Measurements from ENCODE around the gene SLC22A6. TPM values are rescaled to one million over a fixed set of nuclear protein-coding genes. Genes with fewer than 3 reads are reported as not detected.

The SLC22A6 gene
- total and polyA plus RNA-seq, 2 of the 13 experiments (the other 11 are each of a cell fraction or from before 2014, with no cell fraction given), result not detected

- Histone ChIP-seq H3K79me2 (ENCODE audit: insufficient read depth, low read length) (no peaks in the 10 kb centered on the region), H3K4me2 (ENCODE audit: low read depth, low read length) (no peak overlapping the region), H3K4me1 (ENCODE audit: insufficient read depth, low read length) (no peaks in the 10 kb centered on the region), H4K20me1 (ENCODE audit: insufficient read depth, low read length) (no peaks in the 10 kb centered on the region), H3K27ac (ENCODE audit: extremely low read length, insufficient read depth, low read length) (no peak overlapping the region), H3K4me3 (replicated peaks in 1 of 3; ENCODE audit: insufficient read depth in 1 of 3, low read depth in 2 of 3, low read length in 3 of 3) (no peak overlapping the region), H3K27me3 (ENCODE audit: control insufficient read depth in 1 of 2, insufficient read depth in 2 of 2, low read length in 2 of 2) (peaks cover 0 to under 1% of the 10 kb centered on the region in 2 experiments; a peak in 2 of 5 replicates), H3K36me3 (replicated peaks in 1 of 2; ENCODE audit: control insufficient read depth in 1 of 2, insufficient read depth in 2 of 2, low read length in 2 of 2) (no peaks in the 10 kb centered on the region), H3K9ac (ENCODE audit: insufficient read depth, low read depth, low read length) (no peak overlapping the region), H2AFZ (ENCODE audit: low read length) (no peak overlapping the region), H3K9me3 (ENCODE audit: low read length) (no peaks in the 10 kb centered on the region)
- ATAC-seq, result no peak
- ChIA-PET CTCF (ENCODE audit: low intra/inter-chr PET ratio, low total read pairs) (no interaction called here), POLR2A (no interaction called here)
- WGBS (ENCODE audit: low lambda C conversion rate), result 58% methylated on average over 9 of the region's 9 CpGs
- in situ Hi-C loops (cut with HindIII; ENCODE audit: extremely low pct_ligation_motif_present, low pct_unique_long_range_greater_than_20kb), result no loop called here
- intact Hi-C loops (cut with micrococcal nuclease; ENCODE audit: unreplicated experiment), result no loop called here
- FAIRE-seq, result no peak
- no peak for DNase-seq (ENCODE audit: low spot score)
- BruUV-seq (replicated peaks), result no TSS peak
- TF ChIP-seq NR2F1 (CRISPR knock-in tag; IDR thresholded peaks at IDR 0.05), result no peak
- no peak for TF ChIP-seq ZSCAN5A (CRISPR knock-in tag; IDR thresholded peaks at IDR 0.05; ENCODE audit: borderline replicate concordance)
Observed at GRCh38 chr11:63001456-63001855, 16.7 kb upstream of the SLC22A6 start.

GRCh38 chr11:62999649-63000048 is 14.9 kb upstream of the SLC22A6 start:
- Histone ChIP-seq H3K79me2 (ENCODE audit: insufficient read depth, low read length) (no peaks in the 10 kb centered on the region), H3K27me3 (ENCODE audit: control insufficient read depth in 1 of 2, insufficient read depth in 2 of 2, low read length in 2 of 2) (peaks cover 0 to 2% of the 10 kb centered on the region in 2 experiments; a peak in 3 of 5 replicates), H3K4me1 (ENCODE audit: insufficient read depth, low read length) (no peaks in the 10 kb centered on the region), H3K36me3 (replicated peaks in 1 of 2; ENCODE audit: control insufficient read depth in 1 of 2, insufficient read depth in 2 of 2, low read length in 2 of 2) (no peaks in the 10 kb centered on the region), H3K4me2 (ENCODE audit: low read depth, low read length) (no peak overlapping the region), H3K27ac (ENCODE audit: extremely low read length, insufficient read depth, low read length) (no peak overlapping the region), H2AFZ (ENCODE audit: low read length) (no peak overlapping the region), H3K9ac (ENCODE audit: insufficient read depth, low read depth, low read length) (no peak overlapping the region), H3K9me3 (ENCODE audit: low read length) (no peaks in the 10 kb centered on the region), H3K4me3 (replicated peaks in 1 of 3; ENCODE audit: insufficient read depth in 1 of 3, low read depth in 2 of 3, low read length in 3 of 3) (no peak overlapping the region), H4K20me1 (ENCODE audit: insufficient read depth, low read length) (no peaks in the 10 kb centered on the region)
- CTCF ChIA-PET (ENCODE audit: low intra/inter-chr PET ratio, low total read pairs), result no interaction called here
- in situ Hi-C loops (cut with HindIII; ENCODE audit: extremely low pct_ligation_motif_present, low pct_unique_long_range_greater_than_20kb) (no loop called here), intact Hi-C loops (cut with micrococcal nuclease; ENCODE audit: unreplicated experiment) (no loop called here)
- DNase-seq (ENCODE audit: low spot score), result no peak
- no peak for FAIRE-seq
- ATAC-seq, result no peak
- 24% methylated on average over 6 of the region's 7 CpGs for WGBS (ENCODE audit: low lambda C conversion rate)
- POLR2A ChIA-PET, result no interaction called here
- no TSS peak for BruUV-seq (replicated peaks)
- TF ChIP-seq ZNF770 (CRISPR knock-in tag; IDR thresholded peaks at IDR 0.05) (no peak), CSRNP1 (CRISPR knock-in tag; IDR thresholded peaks at IDR 0.05) (no peak), RBM39 (IDR thresholded peaks at IDR 0.05; ENCODE audit: low read depth, low read length, poor library complexity, severe bottlenecking) (no peak), ZNF589 (CRISPR knock-in tag; conservative IDR thresholded peaks at IDR 0.05) (no peak), DBP (CRISPR knock-in tag; IDR thresholded peaks at IDR 0.05; ENCODE audit: not compliant biosample characterization) (no peak), ZNF10 (CRISPR knock-in tag; IDR thresholded peaks at IDR 0.05; ENCODE audit: borderline replicate concordance, low read depth) (no peak)

Data from HepG2 (cell line).